Neural progenitor cell (in vitro differentiated cells): ENCODE data around the gene SCIN.

ENCODE experiments used
- CTCF ChIP-seq: fragments of 200-600 bp; sonication (generic); IDR thresholded peaks from 2 replicates; pipeline ENCODE4 v1.5.1; 2017; ENCODE audit warnings: antibody characterized with exemption, mild to moderate bottlenecking
- EZH2 ChIP-seq: fragments of 200-600 bp; sonication (generic); IDR thresholded peaks from 2 replicates; pipeline ENCODE4 v1.6.1; 2017; ENCODE audit warnings: antibody characterized with exemption, mild to moderate bottlenecking, moderate library complexity
- EZH2phosphoT487 ChIP-seq: fragments of 200-600 bp; sonication (generic); IDR thresholded peaks from 2 replicates; pipeline ENCODE4 v1.6.1; 2017; ENCODE audit warnings: antibody characterized with exemption

GRCh38 chr7:12583922-12584321, 13.4 kb downstream of the SCIN start:
- no peak for TF ChIP-seq CTCF
- no peak for TF ChIP-seq EZH2
- no peak for TF ChIP-seq EZH2phosphoT487
